Gastrocnemius medialis (tissue), 4 donors: Measurements from ENCODE around the gene CACNA1A.

Experiments
- POLR2A ChIP-seq, 2 donors: fragments of 450-650 bp; IDR thresholded peaks; one replicate each; pipeline ENCODE4 v1.6.1; 2017; ENCODE audit warnings: antibody characterized with exemption in 2 of 2, mild to moderate bottlenecking in 2 of 2, moderate library complexity in 2 of 2
- TF ChIP-seq, protein P1 (sequence below), 5 experiments: fragments of 450-650 bp in 3 of 5; fragments of 200-600 bp in 2 of 5; sonication (generic) in 2 of 5; IDR thresholded peaks in 4 of 5; conservative IDR thresholded peaks in 1 of 5; 1 replicate in 4 of 5; 2 replicates in 1 of 5; pipeline ENCODE4 v1.5.1; 2016 to 2019; ENCODE audit warnings: antibody characterized with exemption in 5 of 5, mild to moderate bottlenecking in 3 of 5, moderate library complexity in 3 of 5

DNA sequence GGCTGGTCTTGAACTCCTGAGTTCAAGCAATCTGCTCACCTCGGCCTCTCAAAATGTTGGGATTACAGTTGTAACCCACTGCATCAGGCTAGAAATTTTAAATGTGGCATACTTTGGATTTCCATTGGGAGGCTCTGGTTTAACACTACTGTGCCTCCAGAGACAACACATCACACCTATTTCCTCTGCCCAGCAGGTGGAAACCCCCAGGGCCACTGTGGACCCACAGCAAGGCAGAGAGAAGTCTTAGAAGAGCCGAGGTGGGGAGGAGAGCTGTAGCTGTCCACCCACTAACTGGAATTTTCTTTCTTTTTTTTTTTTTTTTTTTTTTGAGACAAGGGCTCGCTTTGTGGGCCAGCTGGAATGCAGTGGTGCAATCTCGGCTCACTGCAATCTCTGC lies 316.7 kb downstream of the CACNA1A start:
- TF ChIP-seq, protein P1, sequence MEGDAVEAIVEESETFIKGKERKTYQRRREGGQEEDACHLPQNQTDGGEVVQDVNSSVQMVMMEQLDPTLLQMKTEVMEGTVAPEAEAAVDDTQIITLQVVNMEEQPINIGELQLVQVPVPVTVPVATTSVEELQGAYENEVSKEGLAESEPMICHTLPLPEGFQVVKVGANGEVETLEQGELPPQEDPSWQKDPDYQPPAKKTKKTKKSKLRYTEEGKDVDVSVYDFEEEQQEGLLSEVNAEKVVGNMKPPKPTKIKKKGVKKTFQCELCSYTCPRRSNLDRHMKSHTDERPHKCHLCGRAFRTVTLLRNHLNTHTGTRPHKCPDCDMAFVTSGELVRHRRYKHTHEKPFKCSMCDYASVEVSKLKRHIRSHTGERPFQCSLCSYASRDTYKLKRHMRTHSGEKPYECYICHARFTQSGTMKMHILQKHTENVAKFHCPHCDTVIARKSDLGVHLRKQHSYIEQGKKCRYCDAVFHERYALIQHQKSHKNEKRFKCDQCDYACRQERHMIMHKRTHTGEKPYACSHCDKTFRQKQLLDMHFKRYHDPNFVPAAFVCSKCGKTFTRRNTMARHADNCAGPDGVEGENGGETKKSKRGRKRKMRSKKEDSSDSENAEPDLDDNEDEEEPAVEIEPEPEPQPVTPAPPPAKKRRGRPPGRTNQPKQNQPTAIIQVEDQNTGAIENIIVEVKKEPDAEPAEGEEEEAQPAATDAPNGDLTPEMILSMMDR (IDR thresholded peaks at IDR 0.05 in 4 of 5, conservative IDR thresholded peaks at IDR 0.05 in 1 of 5) = no peak
- TF ChIP-seq POLR2A (IDR thresholded peaks at IDR 0.05) = no peak
